OCI-LY1 (cell line): Measurements from ENCODE around the gene MTF1.

Experiments used
- CTCF ChIP-seq: fragments of 200-600 bp; sonication (generic), shearing (Covaris generic); IDR thresholded peaks from 2 replicates; pipeline ENCODE4 v1.5.1; 2017; ENCODE audit warnings: mild to moderate bottlenecking, antibody characterized with exemption, low read length, moderate library complexity, mixed read lengths
- EZH2 ChIP-seq: fragments of 200-600 bp; sonication (generic), shearing (Covaris generic); IDR thresholded peaks from 2 replicates; pipeline ENCODE4 v1.8.0; 2017; ENCODE audit warnings: borderline replicate concordance, mixed run types, mild to moderate bottlenecking, antibody characterized with exemption, low read length, moderate library complexity, mixed read lengths

- no peak for TF ChIP-seq CTCF
- TF ChIP-seq EZH2: no peak
These were observed 96.9 kb downstream of the MTF1 start for GRCh38 chr1:37762516-37762915.
